Tibial nerve (tissue), 4 donors: ENCODE results near the gene MRPL4. TPM values are rescaled to one million over a fixed set of nuclear protein-coding genes. Genes with fewer than 3 reads are reported as not detected.

Experiments
- DNase-seq, 2 donors: peaks; one replicate each; pipeline ENCODE4 v3.0.0-alpha.2; 2019; ENCODE audit warnings: low spot score in 2 of 2
- H3K27ac ChIP-seq, 4 donors: fragments of 200-600 bp; sonication (generic) in 3 of 4; one replicate each; pipeline ENCODE4 v1.5.1; 2017 to 2019; ENCODE audit warnings: mild to moderate bottlenecking in 1 of 4
- H3K27me3 ChIP-seq, 2 donors: fragments of 200-600 bp; sonication (generic) in 1 of 2; one replicate each; pipeline versions ENCODE4 v1.5.1 to v1.6.0; 2017 to 2019
- H3K36me3 ChIP-seq, 3 donors: fragments of 200-600 bp; sonication (generic); one replicate each; pipeline ENCODE4 v1.5.1; 2018 to 2019
- H3K4me1 ChIP-seq, 4 donors: fragments of 200-600 bp; sonication (generic) in 3 of 4; one replicate each; pipeline ENCODE4 v1.5.1; 2017 to 2019
- H3K4me3 ChIP-seq, 4 donors: fragments of 200-600 bp; sonication (generic) in 3 of 4; one replicate each; pipeline ENCODE4 v1.5.1; 2017 to 2019; ENCODE audit warnings: mild to moderate bottlenecking in 1 of 4, moderate library complexity in 1 of 4
- H3K9me3 ChIP-seq, 4 donors: fragments of 200-600 bp; sonication (generic) in 3 of 4; one replicate each; pipeline ENCODE4 v1.5.1; 2017 to 2019
- EP300 ChIP-seq, 2 donors: sonication (generic); formaldehyde crosslinking; IDR thresholded peaks; one replicate each; pipeline ENCODE4 v1.6.1; 2017; ENCODE audit warnings: antibody characterized with exemption in 2 of 2, mild to moderate bottlenecking in 1 of 2
- POLR2A ChIP-seq, 2 donors: fragments of 450-650 bp; IDR thresholded peaks; one replicate each; pipeline ENCODE4 v1.6.1; 2017; ENCODE audit warnings: antibody characterized with exemption in 2 of 2, mild to moderate bottlenecking in 2 of 2, moderate library complexity in 2 of 2
- WGBS, 2 donors: methylation state at CpG; one replicate each; pipeline ENCODE4 v1.1.5; 2018; 5-methylcytosine and 5-hydroxymethylcytosine counted together
- total RNA-seq, 4 donors: library from RNA; depleted of rRNA; stranded (reverse); fragments of >200 nt; gene quantifications; one replicate each; pipeline ENCODE4 v1.1.0, GENCODE V29; 2016
- TF ChIP-seq, protein P1 (sequence below), 5 experiments: fragments of 200-600 bp in 3 of 5; fragments of 450-650 bp in 2 of 5; sonication (generic) in 3 of 5; IDR thresholded peaks; one replicate each; pipeline ENCODE4 v1.5.1; 2016 to 2019; ENCODE audit warnings: antibody characterized with exemption in 5 of 5, mild to moderate bottlenecking in 3 of 5, moderate library complexity in 2 of 5

The MRPL4 gene
- total RNA-seq, 4 donors from 2014 or later = 37.9 to 83.1 (median 47.8) TPM

DNA sequence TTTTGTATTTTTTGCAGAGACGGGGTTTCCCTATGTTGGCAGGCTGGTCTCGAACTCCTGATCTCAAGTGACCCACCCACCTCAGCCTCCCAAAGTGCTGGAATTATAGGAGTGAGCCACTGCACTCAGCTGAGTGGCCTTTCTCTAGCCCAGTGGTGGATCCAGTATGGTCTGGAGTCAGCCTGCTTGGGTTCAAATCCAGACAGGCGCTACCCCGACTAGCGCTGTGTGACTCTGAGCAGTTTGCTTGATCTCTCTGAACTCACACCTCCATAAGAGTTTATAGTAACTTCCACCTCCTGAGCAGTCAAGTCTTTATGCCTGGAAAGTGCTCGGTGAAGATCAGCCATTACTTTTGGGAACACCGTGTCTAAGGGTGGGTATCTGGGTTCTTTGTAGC, 31.3 kb upstream of the MRPL4 start:
- peaks cover 0 to 24% (median 2%) of the 10 kb centered on the region in 4 donors for H3K4me1 ChIP-seq
- peak overlapping the region in 3 of 4 donors; percentile 9 to 60 (median 22) for H3K27ac ChIP-seq
- TF ChIP-seq EP300 (IDR thresholded peaks at IDR 0.05) (no peak), POLR2A (IDR thresholded peaks at IDR 0.05) (no peak)
- TF ChIP-seq, protein P1, sequence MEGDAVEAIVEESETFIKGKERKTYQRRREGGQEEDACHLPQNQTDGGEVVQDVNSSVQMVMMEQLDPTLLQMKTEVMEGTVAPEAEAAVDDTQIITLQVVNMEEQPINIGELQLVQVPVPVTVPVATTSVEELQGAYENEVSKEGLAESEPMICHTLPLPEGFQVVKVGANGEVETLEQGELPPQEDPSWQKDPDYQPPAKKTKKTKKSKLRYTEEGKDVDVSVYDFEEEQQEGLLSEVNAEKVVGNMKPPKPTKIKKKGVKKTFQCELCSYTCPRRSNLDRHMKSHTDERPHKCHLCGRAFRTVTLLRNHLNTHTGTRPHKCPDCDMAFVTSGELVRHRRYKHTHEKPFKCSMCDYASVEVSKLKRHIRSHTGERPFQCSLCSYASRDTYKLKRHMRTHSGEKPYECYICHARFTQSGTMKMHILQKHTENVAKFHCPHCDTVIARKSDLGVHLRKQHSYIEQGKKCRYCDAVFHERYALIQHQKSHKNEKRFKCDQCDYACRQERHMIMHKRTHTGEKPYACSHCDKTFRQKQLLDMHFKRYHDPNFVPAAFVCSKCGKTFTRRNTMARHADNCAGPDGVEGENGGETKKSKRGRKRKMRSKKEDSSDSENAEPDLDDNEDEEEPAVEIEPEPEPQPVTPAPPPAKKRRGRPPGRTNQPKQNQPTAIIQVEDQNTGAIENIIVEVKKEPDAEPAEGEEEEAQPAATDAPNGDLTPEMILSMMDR (IDR thresholded peaks at IDR 0.05) = no peak
- WGBS, 2 donors = 88 to 91% methylated on average over 7 of the region's 7 CpGs
- no peak for DNase-seq
- H3K4me3 ChIP-seq = no peak overlapping the region
- H3K27me3 ChIP-seq = no peaks in the 10 kb centered on the region
- peaks cover 0 to 55% (median 0%) of the 10 kb centered on the region in 3 donors for H3K36me3 ChIP-seq
- no peaks in the 10 kb centered on the region for H3K9me3 ChIP-seq

DNA sequence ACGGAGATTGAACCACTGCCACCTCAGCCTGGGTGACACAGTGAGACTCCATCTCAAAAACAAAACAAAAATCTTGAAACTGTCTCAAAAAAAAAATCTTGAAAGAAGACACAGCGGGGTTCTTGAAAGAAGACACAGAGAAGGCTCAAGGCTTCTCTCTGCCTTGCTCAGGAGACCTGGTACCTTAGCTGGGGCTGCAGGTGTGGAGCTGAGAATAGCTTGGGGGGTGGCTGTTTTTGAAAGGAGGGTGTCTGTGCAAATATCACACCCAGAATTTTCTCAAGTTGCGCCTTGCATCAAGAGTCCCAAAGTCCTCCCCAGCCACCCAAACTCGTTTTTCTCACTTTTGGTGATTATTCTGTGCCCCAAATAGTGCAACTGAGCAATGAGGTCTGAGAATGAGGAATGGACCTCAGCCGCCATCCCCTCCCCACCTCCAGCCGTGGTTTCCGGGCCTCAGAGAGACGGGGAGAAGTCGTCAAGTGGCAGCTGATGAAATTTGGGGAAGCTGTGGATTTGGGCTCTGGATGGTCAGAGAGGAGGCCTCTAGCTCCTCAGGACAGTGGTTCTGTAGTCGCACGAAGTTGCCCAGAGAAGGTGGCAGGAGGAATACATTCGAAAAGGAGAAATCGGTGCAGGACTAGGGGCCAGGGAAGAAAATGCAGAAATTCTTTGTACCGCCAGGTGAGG, 29.7 kb upstream of the MRPL4 start:
- Histone ChIP-seq H3K27me3 (no peaks in the 10 kb centered on the region), H3K27ac (peak overlapping the region in 1 of 4 donors; percentile 17), H3K4me3 (no peak overlapping the region), H3K4me1 (peaks cover 0 to 40% (median 10%) of the 10 kb centered on the region in 4 donors), H3K36me3 (peaks cover 0 to 45% (median 0%) of the 10 kb centered on the region in 3 donors), H3K9me3 (no peaks in the 10 kb centered on the region)
- WGBS, 2 donors = 81% methylated on average over 14 of the region's 14 CpGs
- no peak for TF ChIP-seq EP300 (IDR thresholded peaks at IDR 0.05)
- TF ChIP-seq, protein P1 (IDR thresholded peaks at IDR 0.05) = no peak
- DNase-seq = no peak

DNA sequence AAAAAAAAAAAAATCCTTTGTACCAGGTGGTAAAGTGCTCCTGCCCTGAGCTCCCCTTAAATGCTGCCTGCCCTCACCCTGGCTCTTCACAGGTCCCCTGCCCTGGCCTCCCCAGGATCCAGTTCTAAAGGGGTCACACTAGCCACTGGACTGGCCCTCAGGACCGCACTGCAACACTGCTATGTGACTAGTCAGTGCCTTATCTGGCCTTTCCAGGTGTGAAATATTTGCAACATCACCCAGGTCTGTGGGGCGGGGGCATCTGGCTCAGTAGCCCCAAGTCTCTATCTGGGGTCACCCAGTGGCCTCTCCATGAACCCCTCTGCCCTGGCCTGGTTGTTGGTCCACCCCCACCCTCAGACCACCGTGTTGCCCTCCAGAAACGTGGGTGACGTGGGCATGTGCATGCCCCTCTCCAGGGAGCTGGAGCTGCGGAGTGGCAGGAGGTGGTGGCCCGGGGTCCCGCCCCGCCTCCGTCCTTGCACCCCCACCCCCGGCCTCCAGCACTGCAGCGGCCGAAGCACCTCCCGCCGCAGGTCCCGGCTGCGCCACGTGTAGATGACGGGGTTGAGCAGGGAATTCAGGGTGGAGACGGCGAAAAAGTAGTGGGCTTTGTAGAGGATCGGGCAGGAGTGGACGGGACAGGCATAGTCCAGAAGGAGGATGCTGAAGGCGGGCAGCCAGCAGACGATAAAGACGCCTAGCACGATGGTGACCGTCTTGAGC, 28.4 kb upstream of the MRPL4 start:
- 90 to 93% methylated on average over 28 of the region's 28 CpGs for WGBS, 2 donors
- no peak overlapping the region for H3K4me3 ChIP-seq
- peaks cover 0 to 33% (median 0%) of the 10 kb centered on the region in 3 donors for H3K36me3 ChIP-seq
- DNase-seq = no peak
- no peaks in the 10 kb centered on the region for H3K9me3 ChIP-seq
- peak overlapping the region in 1 of 4 donors; percentile 95 for H3K27ac ChIP-seq
- no peak for TF ChIP-seq POLR2A (IDR thresholded peaks at IDR 0.05)
- no peaks in the 10 kb centered on the region for H3K27me3 ChIP-seq
- H3K4me1 ChIP-seq = peaks cover 0 to 52% (median 18%) of the 10 kb centered on the region in 4 donors

DNA sequence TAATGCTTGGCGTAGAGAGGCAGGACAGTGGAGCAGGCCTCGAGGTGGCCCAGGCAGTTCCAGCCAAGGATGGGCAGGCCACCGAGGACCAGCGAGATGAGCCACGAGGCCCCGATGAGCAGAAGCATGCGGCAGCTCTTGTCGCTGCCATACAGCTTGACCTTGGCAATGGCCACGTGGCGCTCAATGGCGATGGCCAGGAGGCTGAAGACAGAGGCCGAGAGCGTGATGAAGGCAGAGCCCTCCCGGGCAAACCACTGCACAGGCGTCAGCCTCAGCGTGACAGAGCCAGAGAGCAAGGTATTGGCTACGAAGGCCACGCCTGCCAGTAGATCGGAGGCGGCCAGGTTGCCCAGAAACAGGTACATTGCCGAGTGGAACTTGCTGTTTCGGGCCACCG, 27.7 kb upstream of the MRPL4 start:
- Histone ChIP-seq H3K4me3 (no peak overlapping the region), H3K27ac (peak overlapping the region in 2 of 4 donors; percentile 3 to 95), H3K36me3 (peaks cover 0 to 33% (median 0%) of the 10 kb centered on the region in 3 donors), H3K9me3 (no peaks in the 10 kb centered on the region), H3K4me1 (peaks cover 0 to 59% (median 20%) of the 10 kb centered on the region in 4 donors), H3K27me3 (no peaks in the 10 kb centered on the region)
- 93 to 98% methylated on average over 21 to 23 of the region's 23 CpGs for WGBS, 2 donors
- DNase-seq = no peak
- TF ChIP-seq EP300 (IDR thresholded peaks at IDR 0.05) (no peak), POLR2A (IDR thresholded peaks at IDR 0.05) (no peak)
- TF ChIP-seq, protein P1 (IDR thresholded peaks at IDR 0.05) = no peak

DNA sequence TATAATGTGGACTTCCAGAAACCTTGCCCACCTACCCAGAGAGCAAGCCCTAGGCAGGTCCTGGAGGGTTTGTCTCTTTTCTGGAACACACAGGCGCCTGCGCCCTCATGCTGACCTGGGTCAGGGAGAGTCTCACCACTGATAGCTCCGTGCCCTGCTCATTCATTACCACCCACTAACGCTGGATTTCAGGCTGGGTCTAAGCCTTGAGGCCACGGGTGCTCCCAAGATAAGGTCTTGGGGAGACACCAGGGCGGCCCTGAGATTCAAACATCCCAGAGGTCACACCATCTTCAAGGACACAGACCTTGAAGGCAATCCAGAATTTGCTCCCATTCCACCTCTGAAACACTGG, 26.0 kb upstream of the MRPL4 start:
- Histone ChIP-seq H3K4me1 (peaks cover 0 to 60% (median 27%) of the 10 kb centered on the region in 4 donors), H3K27ac (peak overlapping the region; percentile 82 to 98 (median 90))
- WGBS, 2 donors = 29 to 56% methylated on average over 6 of the region's 6 CpGs

More for the DNA sequence above, 26.0 kb upstream of the MRPL4 start:
- H3K9me3 ChIP-seq = no peaks in the 10 kb centered on the region
- H3K27me3 ChIP-seq = no peaks in the 10 kb centered on the region
- TF ChIP-seq EP300 (IDR thresholded peaks at IDR 0.05) (no peak), POLR2A (IDR thresholded peaks at IDR 0.05) (no peak)
- TF ChIP-seq, protein P1 (IDR thresholded peaks at IDR 0.05) = no peak
- H3K36me3 ChIP-seq = peaks cover 0 to 33% (median 0%) of the 10 kb centered on the region in 3 donors
- H3K4me3 ChIP-seq = peak overlapping the region in 2 of 4 donors; percentile 1 to 5
- no peak for DNase-seq
